Sciatic nerve (tissue), 2 donors: ENCODE results near the gene BCAS1. TPM values are rescaled to one million over a fixed set of nuclear protein-coding genes. Genes with fewer than 3 reads are reported as not detected.
A peak's percentile ranks its signal among the peaks of the same experiment; 100 is the strongest.

Experiments
- ATAC-seq: fragments of 200-7000 bp; cut with Tn5 transposase; one replicate; pipeline ENCODE4 v1.9.1; 2020; ENCODE audit warnings: mild to moderate bottlenecking, moderate library complexity
- DNase-seq: peaks from one replicate; pipeline ENCODE4 v3.0.0-alpha.2; 2020; ENCODE audit warnings: low spot score
- intact Hi-C: fragments of 100-400 bp; cut with DNase I; formaldehyde crosslinking; loops from one replicate; pipeline ENCODE4 v1.14.2; 2022
- total RNA-seq: library from RNA; stranded (reverse); fragmentation: NEBNext Ultra II Directional; extraction: Animal tissue kit (Norgen Biotek cat#: 25700); gene quantifications from one replicate; pipeline ENCODE4 v1.2.1, GENCODE V29; 2021
- donor health status: DM: no; HTN: no; CAD: no.
- donor health status: DM: no; HTN: no; CAD: no.

The BCAS1 gene
- total RNA-seq, 1 donor from 2014 or later, result 117 TPM

GRCh38 chr20:54104781-54105180 is 34.4 kb upstream of the BCAS1 start:
- intact Hi-C loops, result no loop called here
- DNase-seq, result no peak
- ATAC-seq, result no peak

- DNase-seq, result no peak
- intact Hi-C loops, result no loop called here
- ATAC-seq, result no peak
Observed at GRCh38 chr20:54103762-54104600, 33.6 kb upstream of the BCAS1 start.

- ATAC-seq (peak; percentile 41), DNase-seq (peak; percentile 83)
- intact Hi-C loops, result no loop called here
Observed at GRCh38 chr20:54103067-54103761, 32.8 kb upstream of the BCAS1 start.

GRCh38 chr20:54102543-54102942 is 32.1 kb upstream of the BCAS1 start:
- intact Hi-C loops, result no loop called here
- no peak for ATAC-seq

GRCh38 chr20:54100563-54100962 is 30.2 kb upstream of the BCAS1 start:
- ATAC-seq (no peak), DNase-seq (no peak)

More at GRCh38 chr20:54102543-54102942, 32.1 kb upstream of the BCAS1 start:
- DNase-seq, result no peak

GRCh38 chr20:54099894-54100293 is 29.5 kb upstream of the BCAS1 start:
- intact Hi-C loops, result loop anchor here (5.0 to 10.0 kb wide), 2 partner anchors 97 to 545 kb away; no protein-coding TSS in a partner anchor
- no peak for DNase-seq
- no peak for ATAC-seq

More at GRCh38 chr20:54100563-54100962, 30.2 kb upstream of the BCAS1 start:
- intact Hi-C loops, result no loop called here

GRCh38 chr20:54098047-54098446 is 27.7 kb upstream of the BCAS1 start:
- no peak for DNase-seq
- ATAC-seq, result no peak
- intact Hi-C loops, result loop anchor here (5.0 to 10.0 kb wide), 2 partner anchors 99 to 547 kb away; no protein-coding TSS in a partner anchor

GRCh38 chr20:54097236-54097529 is 26.8 kb upstream of the BCAS1 start:
- DNase-seq (no peak), ATAC-seq (no peak)
- intact Hi-C loops, result loop anchor here (5.0 to 10.0 kb wide), 2 partner anchors 100 to 548 kb away; no protein-coding TSS in a partner anchor

GRCh38 chr20:54095824-54096223 is 25.4 kb upstream of the BCAS1 start:
- ATAC-seq (no peak), DNase-seq (no peak)
- intact Hi-C loops, result loop anchor here (5.0 to 10.0 kb wide), 2 partner anchors 101 to 549 kb away; no protein-coding TSS in a partner anchor

GRCh38 chr20:54094268-54094580 is 23.8 kb upstream of the BCAS1 start:
- DNase-seq (no peak), ATAC-seq (no peak)
- intact Hi-C loops, result loop anchor here (10.0 kb wide), 1 partner anchor 551 kb away; no protein-coding TSS in a partner anchor

- ATAC-seq (peak; percentile 73), DNase-seq (no peak)
- intact Hi-C loops, result loop anchor here (10.0 kb wide), 1 partner anchor 551 kb away; no protein-coding TSS in a partner anchor
Observed at GRCh38 chr20:54093423-54094267, 23.3 kb upstream of the BCAS1 start.

GRCh38 chr20:54092021-54092420 is 21.6 kb upstream of the BCAS1 start:
- ATAC-seq, result no peak

GRCh38 chr20:54091120-54091480 is 20.7 kb upstream of the BCAS1 start:
- ATAC-seq, result no peak
- DNase-seq, result no peak
- intact Hi-C loops, result loop anchor here (10.0 kb wide), 1 partner anchor 554 kb away; no protein-coding TSS in a partner anchor

More at GRCh38 chr20:54092021-54092420, 21.6 kb upstream of the BCAS1 start:
- DNase-seq, result no peak
- intact Hi-C loops, result loop anchor here (10.0 kb wide), 1 partner anchor 553 kb away; no protein-coding TSS in a partner anchor

GRCh38 chr20:54090230-54091119 is 20.1 kb upstream of the BCAS1 start:
- intact Hi-C loops, result loop anchor here (10.0 kb wide), 1 partner anchor 554 kb away; no protein-coding TSS in a partner anchor
- no peak for DNase-seq
- no peak for ATAC-seq

- intact Hi-C loops, result no loop called here
- DNase-seq, result no peak
- no peak for ATAC-seq
Observed at GRCh38 chr20:54088430-54088829, 18.0 kb upstream of the BCAS1 start.

GRCh38 chr20:54086507-54087039 is 16.2 kb upstream of the BCAS1 start:
- DNase-seq (no peak), ATAC-seq (peak; percentile 50)
- intact Hi-C loops, result no loop called here

GRCh38 chr20:54085910-54086309 is 15.5 kb upstream of the BCAS1 start:
- intact Hi-C loops, result no loop called here

GRCh38 chr20:54085425-54085824 is 15.0 kb upstream of the BCAS1 start:
- intact Hi-C loops, result no loop called here
- no peak for DNase-seq
- ATAC-seq, result no peak

More at GRCh38 chr20:54085910-54086309, 15.5 kb upstream of the BCAS1 start:
- DNase-seq (no peak), ATAC-seq (no peak)
